ENCODE data around the gene EEIG1. TPM values are rescaled to one million over a fixed set of nuclear protein-coding genes. Genes with fewer than 3 reads are reported as not detected.

EEIG1 gene
- total RNA-seq, 1 donor from 2014 or later, result 26.4 TPM

DNA sequence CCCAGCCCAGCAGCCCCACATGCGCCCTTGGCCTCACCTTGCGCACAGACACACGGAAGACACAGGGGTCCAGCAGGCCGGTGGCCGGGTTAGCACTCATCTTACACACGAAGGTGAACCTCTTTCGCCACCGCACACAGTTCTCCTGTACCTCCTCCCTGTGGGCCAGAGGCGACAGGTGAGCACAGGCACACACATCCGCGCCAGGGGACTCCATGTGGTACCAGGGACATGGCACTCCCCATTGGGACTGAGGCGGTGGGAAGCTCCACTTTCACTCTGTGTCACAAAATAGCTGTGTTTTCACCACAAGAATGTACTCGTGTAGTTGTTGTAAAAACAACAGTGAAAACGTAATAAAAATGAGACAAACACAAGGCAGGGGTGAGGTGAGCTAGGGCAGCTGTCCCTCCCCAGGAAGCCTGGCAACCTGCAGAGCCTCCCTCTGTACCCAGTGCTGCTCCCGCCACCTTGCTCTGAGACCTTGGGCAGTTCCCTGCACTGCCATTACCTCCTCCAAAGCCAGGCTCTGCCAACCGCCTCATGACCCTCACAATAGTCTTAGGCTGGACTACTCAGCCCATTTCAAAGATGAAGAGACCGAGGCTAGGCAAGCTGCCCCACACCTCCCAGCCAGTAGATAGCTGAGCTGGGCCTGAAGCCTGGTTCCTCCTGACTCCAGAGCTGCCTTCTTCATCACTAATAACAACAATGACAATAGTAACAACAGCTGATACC is 26.9 kb downstream of the EEIG1 start:
- Mint-ChIP-seq H3K27ac (ENCODE audit: unreplicated experiment) (no peak overlapping the region), H3K27me3 (ENCODE audit: low read depth, unreplicated experiment) (no peaks in the 10 kb centered on the region), H3K4me1 (ENCODE audit: low read depth, unreplicated experiment) (peaks cover 5% of the 10 kb centered on the region), H3K9me3 (ENCODE audit: unreplicated experiment) (no peaks in the 10 kb centered on the region), H3K4me3 (ENCODE audit: unreplicated experiment) (no peak overlapping the region), H3K36me3 (ENCODE audit: low read depth, unreplicated experiment) (peaks cover 5% of the 10 kb centered on the region)
- H3K4me3 ChIP-seq (ENCODE audit: insufficient read depth, low read depth, low read length), result no peak overlapping the region
- FAIRE-seq, result no peak
- DNase-seq (ENCODE audit: low read depth), result no peak
- no peak overlapping the region for H3K27ac ChIP-seq (ENCODE audit: low read depth, low read length)
- peaks cover 62% of the 10 kb centered on the region for H4K20me1 ChIP-seq (ENCODE audit: insufficient read depth, low read length)
- no peaks in the 10 kb centered on the region for H3K27me3 ChIP-seq (ENCODE audit: insufficient read depth, low read length)
- no peaks in the 10 kb centered on the region for H3K9me3 ChIP-seq (ENCODE audit: insufficient read depth, low read depth, low read length)
- H3K36me3 ChIP-seq (ENCODE audit: insufficient read depth, low read length), result no peaks in the 10 kb centered on the region
- H3K9ac ChIP-seq (ENCODE audit: low read length), result no peak overlapping the region
- H3K4me1 ChIP-seq (ENCODE audit: insufficient read depth, low read length), result peaks cover 14% of the 10 kb centered on the region
- no peak overlapping the region for H2AFZ ChIP-seq (ENCODE audit: low read depth, low read length)
- H3K4me2 ChIP-seq (ENCODE audit: low read length), result no peak overlapping the region
- H3K79me2 ChIP-seq (ENCODE audit: insufficient read depth, low read length), result peaks cover 25% of the 10 kb centered on the region
- TF ChIP-seq, protein P1, sequence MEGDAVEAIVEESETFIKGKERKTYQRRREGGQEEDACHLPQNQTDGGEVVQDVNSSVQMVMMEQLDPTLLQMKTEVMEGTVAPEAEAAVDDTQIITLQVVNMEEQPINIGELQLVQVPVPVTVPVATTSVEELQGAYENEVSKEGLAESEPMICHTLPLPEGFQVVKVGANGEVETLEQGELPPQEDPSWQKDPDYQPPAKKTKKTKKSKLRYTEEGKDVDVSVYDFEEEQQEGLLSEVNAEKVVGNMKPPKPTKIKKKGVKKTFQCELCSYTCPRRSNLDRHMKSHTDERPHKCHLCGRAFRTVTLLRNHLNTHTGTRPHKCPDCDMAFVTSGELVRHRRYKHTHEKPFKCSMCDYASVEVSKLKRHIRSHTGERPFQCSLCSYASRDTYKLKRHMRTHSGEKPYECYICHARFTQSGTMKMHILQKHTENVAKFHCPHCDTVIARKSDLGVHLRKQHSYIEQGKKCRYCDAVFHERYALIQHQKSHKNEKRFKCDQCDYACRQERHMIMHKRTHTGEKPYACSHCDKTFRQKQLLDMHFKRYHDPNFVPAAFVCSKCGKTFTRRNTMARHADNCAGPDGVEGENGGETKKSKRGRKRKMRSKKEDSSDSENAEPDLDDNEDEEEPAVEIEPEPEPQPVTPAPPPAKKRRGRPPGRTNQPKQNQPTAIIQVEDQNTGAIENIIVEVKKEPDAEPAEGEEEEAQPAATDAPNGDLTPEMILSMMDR (IDR thresholded peaks at IDR 0.05; ENCODE audit: insufficient read depth, low read depth, low read length), result no peak
- no peak for TF ChIP-seq EZH2 (IDR thresholded peaks at IDR 0.05; ENCODE audit: insufficient read depth, low read length)

DNA sequence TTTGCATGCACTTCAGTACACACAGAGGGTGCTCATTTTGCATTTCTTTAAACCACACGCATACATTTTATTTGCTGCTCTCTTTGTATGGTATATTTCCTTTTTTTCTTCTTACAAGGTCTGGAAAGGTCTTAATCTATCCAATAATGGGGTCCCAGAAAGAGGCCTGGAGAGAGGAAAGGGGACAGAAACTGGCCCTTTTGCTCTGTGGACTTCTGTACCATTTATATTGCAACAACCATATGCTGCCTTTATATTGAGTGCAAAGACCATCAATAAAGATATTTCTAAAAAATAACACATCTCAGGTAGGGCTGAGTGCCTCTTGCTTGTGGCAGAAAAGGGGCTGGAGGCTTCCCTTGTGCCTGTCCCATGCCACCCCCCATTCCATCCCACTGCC is 27.6 kb downstream of the EEIG1 start:
- no peaks in the 10 kb centered on the region for H3K27me3 ChIP-seq (ENCODE audit: insufficient read depth, low read length)
- Mint-ChIP-seq H3K4me1 (ENCODE audit: low read depth, unreplicated experiment) (peaks cover 5% of the 10 kb centered on the region), H3K4me3 (ENCODE audit: unreplicated experiment) (no peak overlapping the region), H3K27ac (ENCODE audit: unreplicated experiment) (no peak overlapping the region), H3K36me3 (ENCODE audit: low read depth, unreplicated experiment) (peaks cover 2% of the 10 kb centered on the region), H3K27me3 (ENCODE audit: low read depth, unreplicated experiment) (no peaks in the 10 kb centered on the region), H3K9me3 (ENCODE audit: unreplicated experiment) (no peaks in the 10 kb centered on the region)
- no peak overlapping the region for H3K4me2 ChIP-seq (ENCODE audit: low read length)
- no peaks in the 10 kb centered on the region for H3K9me3 ChIP-seq (ENCODE audit: insufficient read depth, low read depth, low read length)
- peaks cover 58% of the 10 kb centered on the region for H4K20me1 ChIP-seq (ENCODE audit: insufficient read depth, low read length)
- peaks cover 25% of the 10 kb centered on the region for H3K79me2 ChIP-seq (ENCODE audit: insufficient read depth, low read length)
- no peak for TF ChIP-seq EZH2 (IDR thresholded peaks at IDR 0.05; ENCODE audit: insufficient read depth, low read length)
- TF ChIP-seq, protein P1 (IDR thresholded peaks at IDR 0.05; ENCODE audit: insufficient read depth, low read depth, low read length), result no peak
- DNase-seq (ENCODE audit: low read depth), result no peak
- H3K4me3 ChIP-seq (ENCODE audit: insufficient read depth, low read depth, low read length), result no peak overlapping the region
- FAIRE-seq, result no peak
- no peak overlapping the region for H3K9ac ChIP-seq (ENCODE audit: low read length)
- no peak overlapping the region for H2AFZ ChIP-seq (ENCODE audit: low read depth, low read length)
- H3K4me1 ChIP-seq (ENCODE audit: insufficient read depth, low read length), result peaks cover 14% of the 10 kb centered on the region
- no peaks in the 10 kb centered on the region for H3K36me3 ChIP-seq (ENCODE audit: insufficient read depth, low read length)
- H3K27ac ChIP-seq (ENCODE audit: low read depth, low read length), result no peak overlapping the region

Data from astrocyte (in vitro differentiated cells and primary cell).